Measurements from ENCODE around the gene COG1.

GRCh38 chr17:73160980-73161630 is 31.8 kb upstream of the COG1 start:
- TF ChIP-seq EP300 (IDR thresholded peaks at IDR 0.05; ENCODE audit: low read depth): no peak
- no peak for TF ChIP-seq CTCF (IDR thresholded peaks at IDR 0.05)
- no peak for TF ChIP-seq POLR2A (IDR thresholded peaks at IDR 0.05)
- TF ChIP-seq POLR2AphosphoS5 (IDR thresholded peaks at IDR 0.05): no peak

Measured in transverse colon (tissue), 4 donors.